Dendritic cell treated with granulocyte-macrophage colony-stimulating factor and Interleukin-4, amounts not matched to agents 40 ng/mL and 50 ng/mL, for 4 days (primary cell): ENCODE measurements around the gene SIK2.

Experiments
- H3K27ac Mint-ChIP-seq: one replicate; pipeline ENCODE4 v1.8.0; 2022; ENCODE audit warnings: mild to moderate bottlenecking, mixed read lengths
- H3K27me3 Mint-ChIP-seq: one replicate; pipeline ENCODE4 v1.8.0; 2022; ENCODE audit warnings: mild to moderate bottlenecking, mixed read lengths
- H3K36me3 Mint-ChIP-seq: one replicate; pipeline ENCODE4 v1.8.0; 2022; ENCODE audit warnings: low read depth, mixed read lengths
- H3K4me1 Mint-ChIP-seq: one replicate; pipeline ENCODE4 v1.8.0; 2022; ENCODE audit warnings: low read depth, mixed read lengths
- H3K4me3 Mint-ChIP-seq: one replicate; pipeline ENCODE4 v1.8.0; 2022; ENCODE audit warnings: mild to moderate bottlenecking, moderate library complexity, mixed read lengths
- H3K9me3 Mint-ChIP-seq: one replicate; pipeline ENCODE4 v1.8.0; 2022; ENCODE audit warnings: mixed read lengths
- intact Hi-C: fragments of 100-400 bp; cut with micrococcal nuclease; formaldehyde crosslinking; loops from one replicate; pipeline ENCODE4 v1.15.0; 2022

The SIK2 gene

DNA sequence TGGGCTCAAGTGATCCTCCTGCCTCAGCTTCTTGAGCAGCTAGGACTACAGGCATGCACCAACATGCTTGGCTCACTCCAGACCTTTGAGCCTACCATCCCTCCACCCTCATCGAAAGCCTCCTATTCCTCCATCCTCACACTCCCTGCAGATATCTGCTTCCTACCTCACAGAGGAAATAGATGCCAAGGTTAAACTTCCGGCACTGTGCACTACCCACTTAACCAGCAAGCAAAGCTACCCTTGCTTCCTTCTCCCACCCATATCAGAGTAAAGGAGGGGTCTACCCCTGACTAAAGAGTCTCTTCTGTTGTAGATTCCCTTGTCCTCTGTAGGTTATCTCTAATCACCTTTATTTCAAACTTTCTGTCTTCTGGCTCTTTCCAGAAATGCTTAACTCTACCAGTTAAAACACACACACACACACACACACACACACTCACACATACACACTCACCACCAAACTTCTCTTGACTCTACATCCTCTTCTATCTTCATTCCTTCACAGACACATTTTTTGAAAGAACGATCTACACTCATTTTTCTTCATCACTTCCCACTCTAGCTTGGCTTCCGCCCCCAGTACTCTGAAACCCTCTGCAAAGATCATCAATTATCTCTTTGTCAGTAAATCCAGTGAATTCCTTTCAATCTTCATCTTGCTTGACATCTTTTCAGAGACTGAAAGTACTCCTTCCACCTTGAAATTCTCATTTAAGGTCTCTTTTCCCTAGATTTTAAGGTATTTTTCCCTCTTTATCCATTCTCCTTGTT is 10.9 kb upstream of the SIK2 start:
- Mint-ChIP-seq H3K4me3 (no peak overlapping the region), H3K27me3 (no peaks in the 10 kb centered on the region), H3K36me3 (no peaks in the 10 kb centered on the region), H3K4me1 (peaks cover 10% of the 10 kb centered on the region), H3K27ac (no peak overlapping the region), H3K9me3 (no peaks in the 10 kb centered on the region)
- intact Hi-C loops, result no loop called here

- H3K4me3 Mint-ChIP-seq, result no peak overlapping the region
- H3K36me3 Mint-ChIP-seq, result no peaks in the 10 kb centered on the region
- H3K27ac Mint-ChIP-seq, result no peak overlapping the region
- no peaks in the 10 kb centered on the region for H3K27me3 Mint-ChIP-seq
- peaks cover 10% of the 10 kb centered on the region for H3K4me1 Mint-ChIP-seq
- no peaks in the 10 kb centered on the region for H3K9me3 Mint-ChIP-seq
- intact Hi-C loops, result no loop called here
Observed at GRCh38 chr11:111592491-111592890, 9.8 kb upstream of the SIK2 start.

DNA sequence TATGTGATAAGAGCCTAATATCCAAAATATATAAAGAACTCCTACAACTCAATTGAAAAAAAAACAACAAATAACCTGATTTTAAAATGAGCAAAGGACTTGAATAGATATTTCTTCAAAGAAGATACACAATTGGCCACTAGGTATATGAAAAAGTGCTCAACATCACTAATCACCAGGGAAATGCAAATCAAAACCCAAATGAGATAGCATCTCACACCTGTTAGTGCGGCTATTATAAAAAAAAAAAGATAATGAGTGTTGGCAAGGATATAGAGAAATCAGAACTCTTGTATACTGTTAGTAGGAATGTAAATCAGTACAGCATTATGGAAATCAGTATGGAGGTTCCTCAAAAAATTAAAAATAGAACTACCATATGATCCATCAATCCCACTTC is 5.9 kb upstream of the SIK2 start:
- no peak overlapping the region for H3K4me3 Mint-ChIP-seq
- H3K9me3 Mint-ChIP-seq, result no peaks in the 10 kb centered on the region
- no peaks in the 10 kb centered on the region for H3K27me3 Mint-ChIP-seq
- H3K27ac Mint-ChIP-seq, result no peak overlapping the region
- no peaks in the 10 kb centered on the region for H3K36me3 Mint-ChIP-seq
- intact Hi-C loops, result no loop called here
- peaks cover 21% of the 10 kb centered on the region for H3K4me1 Mint-ChIP-seq

- H3K36me3 Mint-ChIP-seq, result peaks cover 8% of the 10 kb centered on the region
- no peak overlapping the region for H3K4me3 Mint-ChIP-seq
- intact Hi-C loops, result no loop called here
- H3K4me1 Mint-ChIP-seq, result peaks cover 28% of the 10 kb centered on the region
- H3K27ac Mint-ChIP-seq, result peak overlapping the region; percentile 13
- H3K27me3 Mint-ChIP-seq, result no peaks in the 10 kb centered on the region
- H3K9me3 Mint-ChIP-seq, result no peaks in the 10 kb centered on the region
Observed at GRCh38 chr11:111598148-111598547, 4.1 kb upstream of the SIK2 start.

GRCh38 chr11:111598559-111598958 is 3.7 kb upstream of the SIK2 start:
- Mint-ChIP-seq H3K4me3 (no peak overlapping the region), H3K27ac (peak overlapping the region; percentile 13), H3K9me3 (no peaks in the 10 kb centered on the region), H3K4me1 (peaks cover 32% of the 10 kb centered on the region), H3K27me3 (no peaks in the 10 kb centered on the region), H3K36me3 (peaks cover 12% of the 10 kb centered on the region)
- intact Hi-C loops, result no loop called here

DNA sequence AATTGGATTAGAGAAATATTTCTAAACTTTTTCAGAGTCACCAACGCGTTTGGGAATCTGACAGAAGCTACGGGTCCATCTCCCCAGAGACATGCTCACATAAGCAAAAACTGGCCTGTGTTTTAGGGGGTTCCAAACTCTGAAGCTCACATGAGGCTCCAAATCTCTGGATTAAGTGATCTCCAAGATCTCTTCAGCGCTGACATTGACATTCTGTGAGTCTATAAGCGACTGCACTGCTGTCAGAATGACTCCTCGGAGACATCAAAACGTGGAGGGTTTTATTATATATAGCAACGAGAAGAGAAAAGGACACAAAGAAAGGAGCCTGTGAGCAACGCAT is 642 bp upstream of the SIK2 start:
- Mint-ChIP-seq H3K27ac (peak overlapping the region; percentile 89), H3K4me1 (peaks cover 36% of the 10 kb centered on the region), H3K36me3 (peaks cover 15% of the 10 kb centered on the region), H3K4me3 (peak overlapping the region; percentile 89), H3K9me3 (no peaks in the 10 kb centered on the region), H3K27me3 (no peaks in the 10 kb centered on the region)
- intact Hi-C loops, result loop anchor here (5.0 kb wide), 2 partner anchors 241 to 486 kb away; partner anchors contain the start of genes SDHD and TIMM8B

DNA sequence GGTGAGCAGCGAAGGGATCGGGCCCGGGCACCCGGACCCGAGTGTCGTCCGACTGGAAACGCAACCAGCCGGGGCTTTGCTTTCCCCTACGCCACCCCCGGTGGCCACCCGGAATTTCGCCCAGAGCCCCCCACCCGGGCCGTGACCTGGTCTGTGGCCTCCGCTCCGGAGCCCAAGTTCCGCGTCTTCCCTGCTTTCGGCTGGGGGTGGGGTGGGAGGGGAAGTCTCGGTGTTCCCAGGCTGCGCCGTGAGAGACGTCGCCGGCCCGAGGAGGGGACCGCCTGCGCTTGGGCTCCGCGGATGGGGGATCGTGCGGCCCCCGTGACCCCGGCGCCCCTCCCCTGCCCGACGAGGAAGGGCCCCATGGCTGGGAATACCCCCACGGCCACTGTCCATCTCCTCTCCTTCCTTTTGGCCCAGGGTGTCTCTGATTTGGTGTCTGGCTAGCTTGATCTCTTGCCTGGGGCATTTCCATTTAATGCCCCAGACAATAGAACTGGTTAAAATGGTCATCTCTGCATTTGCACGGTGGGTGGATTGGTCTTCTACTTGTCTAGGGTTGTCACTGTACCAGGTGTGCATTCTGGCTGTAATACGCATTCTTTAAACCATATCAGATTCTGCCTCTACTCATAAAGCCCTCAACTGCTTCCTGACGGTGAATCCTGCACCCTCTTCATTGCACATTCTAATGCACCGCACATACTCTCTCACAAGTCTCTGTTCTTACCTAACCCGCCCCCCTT is 789 bp downstream of the SIK2 start:
- peak overlapping the region; percentile 89 for H3K4me3 Mint-ChIP-seq
- H3K36me3 Mint-ChIP-seq, result peaks cover 15% of the 10 kb centered on the region
- H3K27ac Mint-ChIP-seq, result peak overlapping the region; percentile 89
- no peaks in the 10 kb centered on the region for H3K9me3 Mint-ChIP-seq
- H3K27me3 Mint-ChIP-seq, result no peaks in the 10 kb centered on the region
- H3K4me1 Mint-ChIP-seq, result peaks cover 34% of the 10 kb centered on the region
- intact Hi-C loops, result loop anchor here (1.0 to 5.0 kb wide), 3 partner anchors 163 to 484 kb away; partner anchors contain the start of genes PPP2R1B, SDHD and TIMM8B

DNA sequence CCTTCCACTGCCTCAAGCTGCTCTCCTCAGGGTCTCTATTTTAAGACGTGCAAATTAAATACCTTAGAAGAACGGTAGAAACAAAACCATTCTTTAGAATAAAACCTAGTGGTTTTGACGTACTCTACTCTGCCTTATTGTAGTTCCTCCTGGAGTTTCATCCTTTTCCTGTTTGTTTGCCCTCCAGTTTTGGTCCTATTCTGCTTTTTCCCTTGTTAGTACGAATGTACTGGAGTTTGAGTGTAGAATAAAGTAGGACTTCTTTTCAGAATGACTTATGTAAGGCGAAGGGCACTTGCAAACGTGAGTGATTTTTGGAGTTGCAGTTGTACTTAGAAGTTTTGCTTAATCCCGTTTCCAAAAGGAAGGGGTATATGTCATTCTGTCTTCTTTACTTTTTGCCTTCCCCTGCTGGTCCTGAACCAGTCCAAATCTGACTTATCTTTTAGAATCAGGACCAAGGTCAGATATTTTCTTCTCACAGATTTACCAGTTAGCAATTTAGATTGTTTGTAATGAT is 1.4 kb downstream of the SIK2 start:
- Mint-ChIP-seq H3K27ac (peak overlapping the region; percentile 89), H3K4me3 (peak overlapping the region; percentile 89), H3K36me3 (peaks cover 15% of the 10 kb centered on the region), H3K27me3 (no peaks in the 10 kb centered on the region), H3K4me1 (peaks cover 28% of the 10 kb centered on the region), H3K9me3 (no peaks in the 10 kb centered on the region)
- intact Hi-C loops, result loop anchor here (5.0 kb wide), 2 partner anchors 239 to 484 kb away; partner anchors contain the start of genes SDHD and TIMM8B

DNA sequence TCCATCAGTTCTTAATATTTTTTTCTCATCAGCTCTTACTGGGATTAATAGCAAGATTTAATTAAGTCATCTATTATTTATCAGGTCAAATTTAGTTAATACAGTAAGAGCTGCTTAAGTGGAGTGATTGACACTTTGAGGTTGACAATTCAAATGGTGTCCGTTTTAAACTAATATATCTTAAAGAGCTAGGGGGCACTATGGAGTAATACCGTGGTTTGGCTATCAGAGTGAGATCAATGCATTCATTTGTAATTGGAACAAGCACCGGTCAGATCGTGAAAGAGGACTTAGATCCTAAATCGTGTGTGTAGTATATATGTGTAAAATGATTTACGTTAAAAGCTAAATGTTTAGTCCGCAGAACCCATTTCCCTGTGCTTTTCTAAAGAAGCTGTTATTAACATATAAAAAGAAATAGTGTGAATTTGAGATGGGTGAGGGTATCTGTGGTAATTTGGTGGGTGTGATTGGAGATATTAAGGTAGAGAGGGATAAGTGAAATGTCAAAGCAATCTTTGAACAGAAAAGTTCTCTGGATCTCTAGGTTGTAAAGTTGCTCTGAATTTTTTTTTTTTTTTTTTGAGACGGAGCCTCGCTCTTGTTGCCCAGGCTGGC is 2.3 kb downstream of the SIK2 start:
- intact Hi-C loops, result loop anchor here (5.0 kb wide), 2 partner anchors 238 to 483 kb away; partner anchors contain the start of genes SDHD and TIMM8B
- no peaks in the 10 kb centered on the region for H3K9me3 Mint-ChIP-seq
- peaks cover 25% of the 10 kb centered on the region for H3K4me1 Mint-ChIP-seq
- H3K36me3 Mint-ChIP-seq, result peaks cover 15% of the 10 kb centered on the region
- no peak overlapping the region for H3K27ac Mint-ChIP-seq
- no peaks in the 10 kb centered on the region for H3K27me3 Mint-ChIP-seq
- no peak overlapping the region for H3K4me3 Mint-ChIP-seq

GRCh38 chr11:111605681-111606080 is 3.4 kb downstream of the SIK2 start:
- Mint-ChIP-seq H3K9me3 (no peaks in the 10 kb centered on the region), H3K27me3 (no peaks in the 10 kb centered on the region), H3K4me1 (peaks cover 25% of the 10 kb centered on the region), H3K27ac (no peak overlapping the region), H3K4me3 (no peak overlapping the region), H3K36me3 (peaks cover 15% of the 10 kb centered on the region)
- intact Hi-C loops, result no loop called here

DNA sequence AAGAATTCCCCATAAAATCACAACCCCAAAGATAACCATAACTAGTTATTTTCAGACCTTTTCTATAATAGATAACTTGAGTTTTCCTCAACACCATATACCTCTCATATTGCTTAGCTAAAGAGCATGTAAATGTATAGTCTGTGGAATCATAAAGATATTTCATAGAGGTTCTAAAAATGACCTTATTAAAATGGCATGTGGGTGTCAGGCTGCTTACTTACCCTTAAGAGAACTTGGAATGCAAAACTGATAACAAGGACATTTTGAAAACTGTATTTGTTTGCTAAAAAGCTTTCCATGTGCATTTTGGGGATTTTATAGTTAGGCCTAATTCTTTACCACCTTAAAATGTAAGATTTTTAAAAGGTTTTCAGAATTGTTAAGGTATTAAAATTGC is 4.7 kb downstream of the SIK2 start:
- Mint-ChIP-seq H3K9me3 (no peaks in the 10 kb centered on the region), H3K36me3 (peaks cover 15% of the 10 kb centered on the region), H3K27me3 (no peaks in the 10 kb centered on the region), H3K27ac (no peak overlapping the region), H3K4me3 (no peak overlapping the region), H3K4me1 (peaks cover 22% of the 10 kb centered on the region)
- intact Hi-C loops, result no loop called here

- Mint-ChIP-seq H3K27me3 (no peaks in the 10 kb centered on the region), H3K9me3 (no peaks in the 10 kb centered on the region), H3K4me3 (no peak overlapping the region), H3K4me1 (peaks cover 28% of the 10 kb centered on the region), H3K27ac (no peak overlapping the region), H3K36me3 (peaks cover 9% of the 10 kb centered on the region)
- intact Hi-C loops, result no loop called here
Observed at GRCh38 chr11:111607751-111608150, 5.5 kb downstream of the SIK2 start.

GRCh38 chr11:111612224-111612623 is 10.0 kb downstream of the SIK2 start:
- no peak overlapping the region for H3K4me3 Mint-ChIP-seq
- H3K36me3 Mint-ChIP-seq, result peaks cover 2% of the 10 kb centered on the region
- H3K27ac Mint-ChIP-seq, result no peak overlapping the region
- H3K4me1 Mint-ChIP-seq, result peaks cover 8% of the 10 kb centered on the region
- H3K9me3 Mint-ChIP-seq, result no peaks in the 10 kb centered on the region
- intact Hi-C loops, result no loop called here
- H3K27me3 Mint-ChIP-seq, result no peaks in the 10 kb centered on the region

- H3K4me1 Mint-ChIP-seq, result peaks cover 3% of the 10 kb centered on the region
- H3K36me3 Mint-ChIP-seq, result peaks cover 43% of the 10 kb centered on the region
- no peaks in the 10 kb centered on the region for H3K27me3 Mint-ChIP-seq
- intact Hi-C loops, result no loop called here
- H3K9me3 Mint-ChIP-seq, result no peaks in the 10 kb centered on the region
- no peak overlapping the region for H3K27ac Mint-ChIP-seq
- H3K4me3 Mint-ChIP-seq, result no peak overlapping the region
Observed at GRCh38 chr11:111617286-111617685, 15.0 kb downstream of the SIK2 start.
